WERI-Rb-1 (cell line): ENCODE results near the gene TMEM81.

Experiments used
- DNase-seq: peaks from one replicate; pipeline ENCODE4 v3.0.0-alpha.2; 2020
- H3K27ac ChIP-seq: fragments of 250-450 bp; sonication (Bioruptor Pico); 2 replicates; pipeline ENCODE4 v1.5.1; 2020; ENCODE audit warnings: mild to moderate bottlenecking, moderate library complexity
- H3K27me3 ChIP-seq: fragments of 250-450 bp; sonication (Bioruptor Pico); 2 replicates; pipeline ENCODE4 v1.5.1; 2021; ENCODE audit warnings: mild to moderate bottlenecking, low read depth, moderate library complexity; ENCODE audit not compliant: insufficient read depth, severe bottlenecking
- H3K36me3 ChIP-seq: fragments of 250-450 bp; sonication (Bioruptor Pico); 2 replicates; pipeline ENCODE4 v1.5.1; 2020; ENCODE audit warnings: mild to moderate bottlenecking, moderate library complexity
- H3K4me3 ChIP-seq: 2 replicates; pipeline ENCODE4 v1.5.1; 2011; ENCODE audit warnings: low read depth, mild to moderate bottlenecking, control low read depth, low read length
- H3K9me3 ChIP-seq: fragments of 250-450 bp; sonication (Bioruptor Pico); 2 replicates; pipeline ENCODE4 v1.5.1; 2021; ENCODE audit warnings: mild to moderate bottlenecking, moderate library complexity; ENCODE audit not compliant: severe bottlenecking
- CTCF ChIP-seq: IDR thresholded peaks from 2 replicates; pipeline ENCODE4 v1.5.1; 2011; ENCODE audit warnings: low read depth, mild to moderate bottlenecking, control low read depth, inconsistent platforms, low read length

The TMEM81 gene

DNA sequence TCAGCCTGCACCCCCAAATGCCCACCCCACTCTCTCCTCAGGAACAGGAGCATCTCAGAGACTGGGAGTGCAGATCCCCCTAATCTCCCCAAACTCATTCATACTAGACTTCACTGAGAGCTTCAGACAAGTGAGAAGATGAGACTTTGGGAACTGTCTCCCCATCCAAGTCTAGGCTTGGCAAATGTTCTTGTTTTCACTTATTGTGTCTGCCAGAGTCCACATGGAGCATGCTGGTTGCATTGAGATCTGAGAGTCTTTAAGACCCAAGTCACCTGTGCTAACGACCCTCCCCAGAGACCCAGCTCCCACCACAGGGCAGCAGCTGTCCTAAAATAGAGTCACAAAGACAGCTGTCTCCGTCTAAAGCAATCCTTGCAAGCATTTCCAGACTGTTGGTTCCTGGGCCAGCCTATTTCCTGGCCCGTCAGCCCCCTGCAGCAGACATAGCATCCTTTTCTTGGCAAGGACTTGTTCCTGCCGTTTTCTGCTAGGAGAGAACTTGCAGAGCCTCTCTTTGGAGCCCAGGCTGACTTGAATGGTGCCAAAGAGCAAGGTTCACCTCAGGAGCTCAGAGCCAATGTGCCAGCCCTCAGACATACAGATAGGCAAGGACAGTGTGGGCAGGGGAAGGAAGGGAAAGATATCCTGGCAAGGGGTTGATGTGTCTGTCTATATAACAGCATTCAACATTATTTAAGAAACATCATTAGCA, 43.1 kb downstream of the TMEM81 start:
- Histone ChIP-seq H3K9me3 (no peaks in the 10 kb centered on the region), H3K27me3 (no peaks in the 10 kb centered on the region), H3K27ac (no peak overlapping the region), H3K36me3 (no peaks in the 10 kb centered on the region), H3K4me3 (no peak overlapping the region)
- TF ChIP-seq CTCF, result no peak
- DNase-seq, result no peak

DNA sequence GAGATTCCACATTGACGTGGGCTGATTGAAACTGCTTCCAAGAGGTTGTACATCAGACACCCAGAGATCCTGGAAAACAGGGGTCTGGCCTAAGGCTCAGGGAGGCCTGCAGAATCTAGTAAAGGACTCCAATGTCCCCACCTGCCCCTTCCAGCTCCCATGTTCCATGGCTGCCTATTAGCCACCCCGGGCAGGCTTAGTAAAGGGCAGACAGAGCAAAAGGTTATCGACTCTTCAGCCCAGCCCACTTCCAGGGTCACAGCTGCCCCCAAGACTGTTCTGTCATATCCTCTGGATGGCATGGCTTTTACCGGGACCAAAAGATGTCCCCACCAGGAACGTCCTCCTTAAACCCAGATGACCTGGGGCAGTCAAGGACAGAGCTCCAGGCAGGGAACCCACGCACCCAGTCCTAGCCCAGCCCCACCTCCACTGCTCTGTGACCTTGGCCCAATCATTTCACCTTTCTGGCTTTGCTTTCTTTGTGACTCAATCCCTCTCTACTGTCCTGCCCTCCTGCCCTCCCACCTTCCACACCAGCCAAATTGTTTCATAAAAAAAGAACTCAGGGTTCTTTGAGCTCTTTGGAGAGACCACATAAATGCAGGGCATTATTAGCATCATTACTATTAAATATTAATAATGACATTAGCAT, 46.0 kb downstream of the TMEM81 start:
- Histone ChIP-seq H3K27me3 (no peaks in the 10 kb centered on the region), H3K9me3 (no peaks in the 10 kb centered on the region), H3K36me3 (no peaks in the 10 kb centered on the region), H3K27ac (no peak overlapping the region), H3K4me3 (no peak overlapping the region)
- TF ChIP-seq CTCF, result no peak
- DNase-seq, result no peak

DNA sequence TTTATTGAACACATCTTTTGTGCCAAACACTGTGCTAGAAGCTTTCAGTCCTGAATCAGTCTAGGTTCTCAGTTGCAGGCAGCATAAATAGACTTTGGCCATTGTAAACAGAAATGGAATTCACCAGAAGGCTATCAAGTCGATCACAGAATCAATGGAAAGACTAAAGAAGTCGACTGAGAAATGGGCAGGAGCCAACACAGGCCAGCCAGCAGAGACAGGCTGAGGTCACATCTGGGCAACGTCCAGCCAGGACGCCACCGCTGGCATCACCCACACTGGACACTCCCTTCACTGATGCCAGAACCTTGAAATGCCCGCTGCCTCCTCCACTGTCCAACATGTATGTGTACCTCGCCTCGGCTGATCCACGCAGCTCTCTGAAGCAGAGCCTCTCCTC, 46.7 kb downstream of the TMEM81 start:
- Histone ChIP-seq H3K9me3 (no peaks in the 10 kb centered on the region), H3K4me3 (no peak overlapping the region), H3K36me3 (no peaks in the 10 kb centered on the region), H3K27me3 (no peaks in the 10 kb centered on the region), H3K27ac (no peak overlapping the region)
- no peak for DNase-seq
- TF ChIP-seq CTCF, result no peak
